ENCODE measurements around the gene SERP2.

SERP2 gene

GRCh38 chr13:44385847-44386246, 12.2 kb downstream of the SERP2 start:
- FAIRE-seq (no peak), DNase-seq (ENCODE audit: extremely low spot score, insufficient read length, low read depth) (no peak)

GRCh38 chr13:44386913-44387556, 13.4 kb downstream of the SERP2 start:
- FAIRE-seq: no peak
- no peak for DNase-seq (ENCODE audit: extremely low spot score, insufficient read length, low read depth)

GRCh38 chr13:44388427-44389059, 14.9 kb downstream of the SERP2 start:
- FAIRE-seq: no peak
- DNase-seq (ENCODE audit: extremely low spot score, insufficient read length, low read depth): no peak

GRCh38 chr13:44389060-44389666, 15.5 kb downstream of the SERP2 start:
- DNase-seq (ENCODE audit: extremely low spot score, insufficient read length, low read depth): no peak
- no peak for FAIRE-seq

GRCh38 chr13:44389876-44390275, 16.3 kb downstream of the SERP2 start:
- FAIRE-seq: no peak

GRCh38 chr13:44393391-44393790, 19.8 kb downstream of the SERP2 start:
- DNase-seq (ENCODE audit: extremely low spot score, insufficient read length, low read depth) (no peak), FAIRE-seq (no peak)

More at GRCh38 chr13:44389876-44390275, 16.3 kb downstream of the SERP2 start:
- DNase-seq (ENCODE audit: extremely low spot score, insufficient read length, low read depth): no peak

- DNase-seq (ENCODE audit: extremely low spot score, insufficient read length, low read depth) (no peak), FAIRE-seq (no peak)
Observed at GRCh38 chr13:44394658-44395057, 21.0 kb downstream of the SERP2 start.

GRCh38 chr13:44395976-44396694, 22.5 kb downstream of the SERP2 start:
- no peak for DNase-seq (ENCODE audit: extremely low spot score, insufficient read length, low read depth)
- no peak for FAIRE-seq

GRCh38 chr13:44396701-44397580, 23.3 kb downstream of the SERP2 start:
- FAIRE-seq: no peak
- DNase-seq (ENCODE audit: extremely low spot score, insufficient read length, low read depth): no peak

- DNase-seq (ENCODE audit: extremely low spot score, insufficient read length, low read depth) (no peak), FAIRE-seq (no peak)
Observed at GRCh38 chr13:44397766-44398223, 24.2 kb downstream of the SERP2 start.

GRCh38 chr13:44398606-44399005, 25.0 kb downstream of the SERP2 start:
- FAIRE-seq (no peak), DNase-seq (ENCODE audit: extremely low spot score, insufficient read length, low read depth) (no peak)

GRCh38 chr13:44399074-44399473, 25.4 kb downstream of the SERP2 start:
- no peak for DNase-seq (ENCODE audit: extremely low spot score, insufficient read length, low read depth)
- no peak for FAIRE-seq

- FAIRE-seq (no peak), DNase-seq (ENCODE audit: extremely low spot score, insufficient read length, low read depth) (no peak)
Observed at GRCh38 chr13:44400736-44401135, 27.1 kb downstream of the SERP2 start.

GRCh38 chr13:44401577-44401976, 28.0 kb downstream of the SERP2 start:
- DNase-seq (ENCODE audit: extremely low spot score, insufficient read length, low read depth) (no peak), FAIRE-seq (no peak)

GRCh38 chr13:44402899-44403445, 29.3 kb downstream of the SERP2 start:
- DNase-seq (ENCODE audit: extremely low spot score, insufficient read length, low read depth) (no peak), FAIRE-seq (no peak)

GRCh38 chr13:44403461-44404056, 29.9 kb downstream of the SERP2 start:
- FAIRE-seq (no peak), DNase-seq (ENCODE audit: extremely low spot score, insufficient read length, low read depth) (no peak)

- FAIRE-seq (no peak), DNase-seq (ENCODE audit: extremely low spot score, insufficient read length, low read depth) (no peak)
Observed at GRCh38 chr13:44404261-44405132, 30.9 kb downstream of the SERP2 start.

- FAIRE-seq (no peak), DNase-seq (ENCODE audit: extremely low spot score, insufficient read length, low read depth) (no peak)
Observed at GRCh38 chr13:44406617-44407016, 33.0 kb downstream of the SERP2 start.

Data from GM18507 (cell line).